ENCODE results near the gene OXGR1.

GRCh38 chr13:96946709-96947311 is 47.5 kb downstream of the OXGR1 start:
- TF ChIP-seq CTCF (IDR thresholded peaks at IDR 0.05) = no peak
- no peak for TF ChIP-seq POLR2A (IDR thresholded peaks at IDR 0.05)
- TF ChIP-seq POLR2AphosphoS5 (IDR thresholded peaks at IDR 0.05) = no peak

Data from breast epithelium (tissue), 3 donors.